SH-SY5Y (cell line): ENCODE results near the gene SOAT2.

Experiments used
- GATA2 ChIP-seq: IDR thresholded peaks from 2 replicates; pipeline ENCODE4 v1.6.1; 2011; ENCODE audit warnings: mild to moderate bottlenecking, low read depth, low read length
- GATA3 ChIP-seq: IDR thresholded peaks from 2 replicates; pipeline ENCODE4 v1.6.1; 2011; ENCODE audit warnings: low read depth, mild to moderate bottlenecking, low read length, moderate library complexity

DNA sequence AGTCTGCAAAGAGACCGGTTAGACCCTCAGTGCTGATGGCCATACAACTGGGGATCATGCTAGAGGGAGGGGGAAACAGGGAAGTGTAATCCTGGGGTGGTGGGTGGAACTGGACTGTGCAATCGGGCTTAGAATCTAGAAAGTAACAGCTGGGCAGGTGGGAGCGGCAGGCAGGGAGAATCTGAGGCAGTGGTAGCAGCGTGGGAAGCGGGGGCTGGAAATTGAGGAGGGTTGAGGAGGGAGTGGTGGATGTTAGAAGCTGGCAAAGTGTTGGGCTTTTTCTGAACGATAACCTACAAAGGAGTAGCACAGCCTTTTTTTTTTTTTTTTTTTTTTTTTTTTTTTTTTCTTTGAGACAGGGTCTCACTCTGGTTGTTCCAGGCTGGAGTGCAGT, 8.9 kb upstream of the SOAT2 start:
- no peak for TF ChIP-seq GATA3
- TF ChIP-seq GATA2 = no peak
